ENCODE measurements around the gene EPSTI1.
A peak's percentile ranks its signal among the peaks of the same experiment; 100 is the strongest.
"Not testable (repeated sequence)": the region's sequence is repeated elsewhere in the genome, so short reads cannot be mapped to it uniquely, and the experiment has no call there.

EPSTI1 gene

GRCh38 chr13:42867232-42867631 lies 124.8 kb downstream of the EPSTI1 start (continued):
- no peak for TF ChIP-seq SNAI2 (CRISPR knock-in tag; IDR thresholded peaks at IDR 0.05)
- TF ChIP-seq ZNF8 (CRISPR knock-in tag; IDR thresholded peaks at IDR 0.05), result no peak
- no peak for TF ChIP-seq PPARA (CRISPR knock-in tag; IDR thresholded peaks at IDR 0.05; ENCODE audit: borderline replicate concordance)
- TF ChIP-seq BACH2 (CRISPR knock-in tag; IDR thresholded peaks at IDR 0.05; ENCODE audit: borderline replicate concordance), result no peak
- no peak for TF ChIP-seq ZC3H10 (CRISPR knock-in tag; IDR thresholded peaks at IDR 0.05)
- TF ChIP-seq OSR1 (CRISPR knock-in tag; IDR thresholded peaks at IDR 0.05), result no peak

- no peak for TF ChIP-seq SNAI2 (CRISPR knock-in tag; IDR thresholded peaks at IDR 0.05)
- TF ChIP-seq ZFP3 (CRISPR knock-in tag; IDR thresholded peaks at IDR 0.05), result no peak
- no peak for TF ChIP-seq OSR1 (CRISPR knock-in tag; IDR thresholded peaks at IDR 0.05)
- no peak for TF ChIP-seq RARB (CRISPR knock-in tag; IDR thresholded peaks at IDR 0.05)
- no peak for TF ChIP-seq ISL1 (CRISPR knock-in tag; IDR thresholded peaks at IDR 0.05)
- TF ChIP-seq ARNTL (CRISPR knock-in tag; IDR thresholded peaks at IDR 0.05; ENCODE audit: borderline replicate concordance, low read depth), result no peak
- TF ChIP-seq TSHZ2 (CRISPR knock-in tag; IDR thresholded peaks at IDR 0.05), result no peak
- no peak for TF ChIP-seq CREB5 (CRISPR knock-in tag; IDR thresholded peaks at IDR 0.05; ENCODE audit: low read depth)
- no peak for TF ChIP-seq CSDC2 (CRISPR knock-in tag; IDR thresholded peaks at IDR 0.05)
- no peak for TF ChIP-seq ESRRG (CRISPR knock-in tag; IDR thresholded peaks at IDR 0.05)
- TF ChIP-seq ZNF70 (CRISPR knock-in tag; IDR thresholded peaks at IDR 0.05), result no peak
- peak; percentile 83 for ATAC-seq
Measured at GRCh38 chr13:42865768-42866102, 126.3 kb downstream of the EPSTI1 start.

GRCh38 chr13:42864952-42865767 lies 126.9 kb downstream of the EPSTI1 start:
- TF ChIP-seq PPARA (CRISPR knock-in tag; IDR thresholded peaks at IDR 0.05; ENCODE audit: borderline replicate concordance) (no peak), CSDC2 (CRISPR knock-in tag; IDR thresholded peaks at IDR 0.05) (no peak), ZNF8 (CRISPR knock-in tag; IDR thresholded peaks at IDR 0.05) (no peak), BACH2 (CRISPR knock-in tag; IDR thresholded peaks at IDR 0.05; ENCODE audit: borderline replicate concordance) (no peak), ZNF70 (CRISPR knock-in tag; IDR thresholded peaks at IDR 0.05) (no peak), ARNTL (CRISPR knock-in tag; IDR thresholded peaks at IDR 0.05; ENCODE audit: borderline replicate concordance, low read depth) (no peak), TCF4 (CRISPR knock-in tag; IDR thresholded peaks at IDR 0.05; ENCODE audit: borderline replicate concordance) (no peak), ZNF565 (CRISPR knock-in tag; conservative IDR thresholded peaks at IDR 0.05; ENCODE audit: low read depth) (no peak), ZFP3 (CRISPR knock-in tag; IDR thresholded peaks at IDR 0.05) (no peak), ZC3H10 (CRISPR knock-in tag; IDR thresholded peaks at IDR 0.05) (no peak), RARB (CRISPR knock-in tag; IDR thresholded peaks at IDR 0.05) (no peak), TSHZ2 (CRISPR knock-in tag; IDR thresholded peaks at IDR 0.05) (no peak), ESRRG (CRISPR knock-in tag; IDR thresholded peaks at IDR 0.05) (no peak)
- peak; percentile 75 for ATAC-seq

GRCh38 chr13:42862370-42862769 lies 129.7 kb downstream of the EPSTI1 start:
- ATAC-seq, result not testable (repeated sequence)

- ATAC-seq, result no peak
- TF ChIP-seq BACH2 (CRISPR knock-in tag; IDR thresholded peaks at IDR 0.05; ENCODE audit: borderline replicate concordance) (no peak), TSHZ2 (CRISPR knock-in tag; IDR thresholded peaks at IDR 0.05) (no peak)
Measured at GRCh38 chr13:42860485-42860884, 131.6 kb downstream of the EPSTI1 start.

Measured in SK-N-SH treated with all-trans-retinoic acid at 6 μM for 48 hours (cell line).